Stimulated activated CD8-positive, alpha-beta memory T cell treated with anti-CD3 and anti-CD28 coated beads, Interleukin-7, amount 100 ng/mL, for 4 hours (primary cell): ENCODE measurements around the gene AKR1A1.
"Not testable (repeated sequence)": the region's sequence is repeated elsewhere in the genome, so short reads cannot be mapped to it uniquely, and the experiment has no call there.

Experiments used
- DNase-seq, 2 donors: peaks; one replicate each; pipeline ENCODE4 v3.0.0-alpha.2; 2020; ENCODE audit warnings: low read depth in 2 of 2

AKR1A1 gene

DNA sequence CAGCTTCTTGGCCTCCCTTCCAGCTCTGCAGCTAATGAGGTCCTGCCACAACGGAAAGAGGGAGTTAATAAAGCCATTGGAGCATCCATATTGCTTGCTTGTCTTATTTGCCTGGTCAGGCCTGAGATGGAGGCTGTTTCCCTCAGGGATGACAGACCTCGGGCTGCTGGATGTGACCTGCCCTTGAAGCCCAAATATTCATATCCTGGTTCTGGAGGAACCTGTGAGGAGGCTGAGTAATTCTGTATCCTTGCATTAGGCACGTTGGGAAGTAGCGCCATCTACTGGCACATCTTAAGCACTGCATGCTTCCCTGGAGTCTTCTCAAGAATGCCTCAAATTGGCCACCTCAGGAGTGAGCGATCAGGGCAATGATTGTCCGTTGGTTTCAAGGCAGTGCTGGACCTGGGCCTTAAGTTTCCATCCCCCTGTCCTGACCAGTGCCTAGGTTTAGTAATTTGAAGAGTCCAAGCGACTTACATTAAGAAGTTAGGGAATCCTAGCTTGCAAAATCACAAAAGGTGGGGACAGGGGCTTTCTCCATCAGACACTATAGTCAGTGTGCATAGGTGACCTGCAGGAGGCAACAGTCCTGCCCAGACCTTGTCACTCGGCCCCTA is 19.4 kb downstream of the AKR1A1 start:
- peak; percentile 45 to 57 for DNase-seq

DNA sequence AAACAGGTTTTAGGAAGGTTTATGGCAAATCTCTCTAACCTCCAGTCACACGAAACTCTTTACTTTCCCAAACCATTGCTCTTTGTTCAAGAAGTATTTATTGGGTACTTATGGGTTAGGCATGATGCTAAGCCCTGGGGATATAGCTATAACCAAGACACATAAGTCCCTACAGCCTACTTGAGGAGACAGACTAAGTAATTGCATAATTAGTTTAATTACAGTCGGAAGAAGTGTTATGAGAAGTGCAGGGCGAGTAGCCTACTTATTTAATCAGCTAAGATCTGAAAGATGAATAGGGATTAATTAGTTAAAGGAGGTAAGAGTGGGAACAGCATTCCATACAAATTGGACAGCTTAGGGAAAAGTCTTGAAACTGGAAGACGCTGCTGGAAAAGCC is 20.0 kb downstream of the AKR1A1 start:
- no peak for DNase-seq

DNA sequence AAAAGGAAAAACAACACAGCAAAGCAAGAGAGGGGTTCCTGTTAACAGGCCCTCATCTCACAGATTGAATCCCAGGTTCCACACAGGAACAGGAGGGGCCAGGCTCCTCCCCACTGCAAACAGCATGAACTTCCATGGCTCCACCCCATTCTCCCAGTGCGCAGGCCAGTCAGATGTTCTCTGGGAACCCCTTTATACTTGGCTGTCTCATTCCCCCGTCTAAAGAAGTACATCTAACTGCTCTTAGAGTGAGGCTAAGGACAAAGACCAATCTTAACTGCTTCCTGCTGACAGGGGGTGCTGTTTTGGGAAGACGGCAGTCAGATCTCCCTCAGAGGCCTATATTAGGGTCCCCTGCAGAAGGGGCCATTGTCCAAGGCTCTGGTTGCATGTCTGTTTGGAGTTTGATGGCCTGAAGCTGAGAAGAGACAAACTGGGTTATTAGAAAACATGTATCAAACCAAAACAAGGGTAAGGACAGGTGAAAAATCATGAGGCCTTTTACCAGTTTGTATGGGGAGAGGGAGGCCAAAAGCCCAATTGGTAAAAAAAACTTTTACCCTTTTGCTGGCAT is 22.7 kb downstream of the AKR1A1 start:
- DNase-seq, result no peak

GRCh38 chr1:45574105-45574626 is 23.5 kb downstream of the AKR1A1 start:
- DNase-seq, result no peak

DNA sequence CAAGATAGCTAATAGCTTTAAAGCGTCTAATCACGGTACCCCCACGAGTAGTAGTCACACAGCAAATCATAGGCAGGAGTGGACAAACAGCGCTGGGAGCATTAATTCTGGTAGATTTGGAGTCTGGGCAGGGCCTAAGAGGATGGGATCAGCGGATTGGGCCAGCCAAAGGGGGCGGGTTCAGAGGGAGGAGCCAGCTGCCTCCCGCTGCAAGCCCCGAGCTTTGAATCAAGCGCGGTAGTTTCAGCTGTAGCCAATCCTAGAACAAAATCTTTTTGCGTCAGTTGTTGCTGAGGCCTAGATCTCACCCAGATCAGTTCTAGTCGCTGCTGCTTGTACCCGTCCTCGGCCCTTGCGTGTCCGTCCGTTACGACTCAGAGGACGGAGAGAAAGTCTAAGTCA is 32.6 kb downstream of the AKR1A1 start:
- peak; percentile 91 to 93 for DNase-seq

GRCh38 chr1:45583666-45584350 is 33.2 kb downstream of the AKR1A1 start, which contains the start of gene NASP:
Gene NASP (plus strand): TSS chr1:45584041. CDS start chr1:45584147, 106 bp downstream.
- DNase-seq, result peak; percentile 81 to 83

- peak; percentile 71 to 79 for DNase-seq
Measured at GRCh38 chr1:45584351-45585109, 33.9 kb downstream of the AKR1A1 start.

DNA sequence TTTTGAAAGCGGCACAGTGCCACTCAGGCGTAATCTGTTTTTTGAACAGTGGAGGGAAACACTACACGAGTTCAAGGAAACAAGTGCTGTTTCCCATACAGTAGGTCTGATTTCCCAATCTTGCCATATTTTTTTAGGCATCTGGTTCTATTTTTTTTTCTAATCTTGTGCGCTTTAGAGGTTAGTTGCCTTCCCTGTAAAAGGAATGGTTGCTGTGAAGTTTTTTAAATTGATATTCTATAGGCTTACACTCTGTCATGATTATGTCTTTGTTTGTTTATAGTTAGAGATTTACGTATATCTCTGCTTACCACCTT is 34.4 kb downstream of the AKR1A1 start:
- no peak for DNase-seq

DNA sequence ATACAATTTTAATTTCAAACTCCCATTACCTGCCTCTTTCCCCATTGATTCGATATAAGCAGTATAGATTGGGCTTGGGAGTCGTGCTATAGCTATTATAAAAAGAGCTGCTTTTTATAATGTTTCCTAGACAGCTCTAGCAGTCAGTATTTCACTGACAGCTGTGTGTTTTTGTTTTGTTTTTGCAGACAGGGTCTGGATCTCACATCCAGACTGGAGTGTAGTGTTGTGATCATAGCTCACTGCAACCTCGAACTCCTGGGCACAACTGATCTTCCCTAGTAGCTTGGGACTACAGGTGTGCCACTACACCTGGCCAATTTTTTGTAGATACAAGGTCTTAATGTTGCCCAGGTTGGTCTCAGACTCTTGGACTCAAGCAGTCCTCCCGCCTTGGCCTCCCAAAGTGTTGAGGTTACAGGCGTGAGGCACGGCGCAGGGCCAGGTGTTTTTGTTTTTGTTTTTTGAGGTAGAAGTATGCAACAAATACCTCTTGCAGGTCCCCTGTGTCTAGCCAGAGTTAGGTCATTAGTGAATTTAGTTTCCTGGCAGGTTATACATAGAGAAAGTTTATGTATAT is 35.0 kb downstream of the AKR1A1 start:
- no peak for DNase-seq

GRCh38 chr1:45586769-45587168 is 36.1 kb downstream of the AKR1A1 start:
- no peak for DNase-seq

DNA sequence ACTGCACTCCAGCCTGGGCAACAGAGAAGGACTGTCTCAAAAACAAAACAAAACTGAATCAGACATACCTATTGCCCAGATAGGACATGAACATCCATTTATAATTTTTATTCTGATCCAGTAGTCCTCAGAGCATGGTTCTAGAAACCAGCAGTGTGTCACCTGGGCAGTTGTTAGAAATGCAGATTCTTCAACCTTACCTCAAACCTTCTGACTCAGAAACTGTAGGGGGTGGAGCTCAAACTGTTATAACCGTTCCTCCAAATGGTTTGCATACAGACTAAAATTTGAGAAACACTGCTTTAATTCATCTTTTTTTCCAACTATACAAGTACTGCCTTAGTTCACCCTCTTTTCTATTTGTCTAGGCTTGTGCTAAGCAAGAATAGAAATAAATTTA is 39.2 kb downstream of the AKR1A1 start:
- DNase-seq, result no peak

DNA sequence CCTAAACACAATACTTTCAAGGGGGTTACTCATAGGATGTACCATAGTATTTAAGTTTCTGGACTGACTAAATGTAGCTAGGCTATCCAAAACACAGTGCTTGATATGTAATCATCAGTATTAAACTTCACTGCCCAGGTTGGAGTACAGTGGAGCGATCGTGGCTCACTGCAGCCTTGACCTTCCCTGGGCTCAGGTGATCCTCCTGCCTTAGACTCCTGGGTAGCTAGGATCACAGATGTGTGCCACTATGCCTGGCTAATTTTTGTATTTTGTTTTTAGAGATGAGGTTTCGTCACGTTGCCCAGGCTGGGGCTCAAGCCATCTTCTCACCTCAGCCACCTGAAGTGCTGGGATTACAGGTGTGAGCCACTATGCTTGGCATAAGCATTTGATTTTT is 43.8 kb downstream of the AKR1A1 start:
- DNase-seq, result no peak

GRCh38 chr1:45596765-45597164 is 46.1 kb downstream of the AKR1A1 start:
- not testable (repeated sequence) for DNase-seq

- no peak for DNase-seq
Measured at GRCh38 chr1:45604239-45604638, 53.6 kb downstream of the AKR1A1 start.

DNA sequence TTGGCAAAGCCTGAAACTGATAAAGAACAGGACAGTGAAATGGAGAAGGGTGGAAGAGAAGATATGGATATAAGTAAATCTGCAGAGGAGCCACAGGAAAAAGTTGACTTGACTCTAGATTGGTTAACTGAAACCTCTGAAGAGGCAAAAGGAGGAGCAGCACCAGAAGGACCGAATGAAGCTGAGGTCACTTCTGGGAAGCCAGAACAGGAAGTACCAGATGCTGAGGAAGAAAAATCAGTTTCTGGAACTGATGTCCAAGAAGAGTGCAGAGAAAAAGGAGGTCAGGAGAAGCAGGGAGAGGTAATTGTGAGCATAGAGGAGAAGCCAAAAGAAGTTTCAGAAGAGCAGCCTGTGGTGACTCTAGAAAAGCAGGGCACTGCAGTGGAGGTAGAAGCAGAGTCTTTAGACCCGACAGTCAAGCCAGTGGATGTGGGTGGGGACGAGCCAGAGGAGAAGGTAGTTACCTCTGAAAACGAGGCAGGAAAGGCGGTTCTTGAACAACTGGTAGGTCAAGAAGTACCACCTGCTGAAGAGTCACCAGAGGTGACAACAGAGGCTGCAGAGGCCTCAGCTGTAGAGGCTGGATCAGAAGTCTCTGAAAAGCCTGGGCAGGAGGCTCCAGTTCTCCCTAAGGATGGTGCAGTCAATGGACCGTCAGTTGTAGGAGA is 56.9 kb downstream of the AKR1A1 start:
- no peak for DNase-seq

DNA sequence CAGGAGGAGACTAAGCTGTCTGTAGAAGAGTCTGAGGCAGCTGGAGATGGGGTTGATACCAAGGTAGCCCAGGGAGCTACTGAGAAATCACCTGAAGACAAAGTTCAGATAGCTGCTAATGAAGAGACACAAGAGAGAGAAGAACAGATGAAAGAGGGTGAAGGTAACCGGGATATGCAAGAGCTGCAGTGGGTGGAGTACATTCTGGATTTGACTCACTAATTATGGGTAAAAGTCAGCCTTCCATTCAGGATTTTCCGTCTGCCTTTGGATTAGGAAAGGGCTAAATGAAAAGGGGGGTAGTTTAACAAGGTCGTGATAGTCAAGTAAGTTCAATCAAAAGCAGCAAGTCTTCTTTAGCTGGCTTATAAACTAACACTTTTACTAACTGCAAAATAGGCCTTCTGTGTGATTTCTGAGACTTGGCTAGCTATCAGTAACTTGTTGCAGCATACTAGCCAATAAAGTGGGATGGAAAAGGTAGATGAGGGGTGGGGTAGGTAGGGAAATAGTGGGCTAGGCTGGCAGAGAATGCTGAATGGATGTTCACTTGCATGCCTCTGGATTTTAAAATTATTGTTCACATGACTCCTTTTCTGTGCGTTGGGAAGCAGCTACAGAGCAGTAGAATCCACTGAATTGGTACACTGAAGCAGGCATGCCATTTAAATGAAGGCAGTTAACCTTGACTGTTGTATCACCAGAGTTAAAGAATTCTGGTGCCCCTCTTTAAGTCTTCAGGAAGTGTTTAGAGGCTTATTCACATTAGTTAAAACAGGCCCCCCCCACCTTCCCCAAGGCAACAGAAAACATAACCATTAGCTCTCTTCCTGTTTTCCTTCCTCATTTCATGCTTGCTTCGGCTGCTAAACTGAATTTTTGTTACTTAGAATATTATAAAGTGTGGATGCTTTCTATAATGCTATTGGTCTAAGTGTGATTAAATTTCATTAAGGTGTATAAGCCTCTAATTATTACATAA is 57.8 kb downstream of the AKR1A1 start:
- no peak for DNase-seq

DNA sequence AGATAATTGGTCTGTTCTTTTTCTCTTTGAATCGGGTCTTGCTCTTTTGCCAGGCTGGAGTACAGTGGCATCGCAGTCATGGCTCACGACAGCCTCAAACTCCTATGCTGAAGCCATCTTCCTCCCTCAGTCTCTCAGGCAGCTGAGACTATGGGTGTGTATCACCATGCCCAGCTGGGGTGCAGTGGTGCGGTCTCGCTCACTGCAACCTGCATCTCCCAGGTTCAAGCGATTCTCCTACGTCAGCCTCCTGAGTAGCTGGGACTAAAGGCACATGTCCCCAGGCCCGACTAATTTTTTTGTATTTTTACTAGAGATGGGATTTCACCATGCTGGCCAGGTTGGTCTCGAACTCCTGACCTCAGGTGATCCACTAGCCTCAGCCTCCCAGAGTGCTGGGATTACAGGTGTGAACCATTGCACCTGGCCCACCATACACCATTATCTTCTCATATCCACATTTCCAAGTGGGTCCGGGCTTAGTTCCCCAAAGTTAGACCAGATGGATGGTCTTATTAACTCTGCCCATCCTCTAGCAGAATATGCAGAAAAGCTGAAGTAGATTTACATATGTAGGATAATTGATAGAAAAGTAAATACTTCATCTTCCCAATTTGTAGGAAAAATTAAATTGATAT is 60.1 kb downstream of the AKR1A1 start:
- DNase-seq, result no peak

- no peak for DNase-seq
Measured at GRCh38 chr1:45612941-45613579, 62.4 kb downstream of the AKR1A1 start.

- DNase-seq, result no peak
Measured at GRCh38 chr1:45615885-45616284, 65.3 kb downstream of the AKR1A1 start.
